RWPE1 (cell line): ENCODE data around the gene USH1C.

Experiments
- CTCF ChIA-PET: fragments of 350-600 bp; sonication (Branson Sonifier 250); formaldehyde crosslinking; extraction: SDS; loops from one replicate; lab custom pipeline; 2021; lab: Yijun Ruan, JAX
- POLR2A ChIA-PET: fragments of 400-600 bp; formaldehyde crosslinking; extraction: SDS; loops from one replicate; lab custom pipeline; 2020; ENCODE audit warnings: antibody characterized with exemption; ENCODE audit not compliant: low non-redundant PET; lab: Yijun Ruan, JAX
- DNase-seq: peaks from one replicate; pipeline ENCODE4 v3.0.0; 2012; ENCODE audit warnings: low spot score
- H3K27ac ChIP-seq: fragments of 450-650 bp; 2 replicates; pipeline ENCODE4 v1.5.1; 2017
- CTCF ChIP-seq: fragments of 450-650 bp; conservative IDR thresholded peaks from 2 replicates; pipeline ENCODE4 v1.5.1; 2017; ENCODE audit warnings: low read depth, mild to moderate bottlenecking

Gene USH1C

DNA sequence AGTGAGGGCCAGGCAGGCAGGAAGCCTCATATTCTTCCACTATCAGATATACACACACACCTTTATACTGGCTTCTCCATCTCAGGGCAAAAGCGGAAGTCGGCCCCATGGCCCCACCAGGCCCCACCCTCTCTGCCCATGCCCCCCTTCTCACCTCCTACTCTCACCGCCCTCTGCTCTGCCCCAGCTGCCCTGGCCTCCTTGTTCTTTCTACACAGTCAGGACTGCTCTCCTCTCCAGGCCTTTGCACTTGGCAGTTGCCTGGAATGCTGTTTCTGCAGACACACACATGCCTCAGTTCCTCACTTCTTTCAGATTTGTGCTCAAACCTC is 28.1 kb upstream of the USH1C start:
- H3K27ac ChIP-seq = no peak overlapping the region
- DNase-seq = no peak
- no peak for TF ChIP-seq CTCF
- POLR2A ChIA-PET = no interaction called here
- CTCF ChIA-PET = interaction anchor here (0.6 kb wide), 1 partner anchor 114 kb away, joined by 3 read pairs; no protein-coding TSS in a partner anchor

DNA sequence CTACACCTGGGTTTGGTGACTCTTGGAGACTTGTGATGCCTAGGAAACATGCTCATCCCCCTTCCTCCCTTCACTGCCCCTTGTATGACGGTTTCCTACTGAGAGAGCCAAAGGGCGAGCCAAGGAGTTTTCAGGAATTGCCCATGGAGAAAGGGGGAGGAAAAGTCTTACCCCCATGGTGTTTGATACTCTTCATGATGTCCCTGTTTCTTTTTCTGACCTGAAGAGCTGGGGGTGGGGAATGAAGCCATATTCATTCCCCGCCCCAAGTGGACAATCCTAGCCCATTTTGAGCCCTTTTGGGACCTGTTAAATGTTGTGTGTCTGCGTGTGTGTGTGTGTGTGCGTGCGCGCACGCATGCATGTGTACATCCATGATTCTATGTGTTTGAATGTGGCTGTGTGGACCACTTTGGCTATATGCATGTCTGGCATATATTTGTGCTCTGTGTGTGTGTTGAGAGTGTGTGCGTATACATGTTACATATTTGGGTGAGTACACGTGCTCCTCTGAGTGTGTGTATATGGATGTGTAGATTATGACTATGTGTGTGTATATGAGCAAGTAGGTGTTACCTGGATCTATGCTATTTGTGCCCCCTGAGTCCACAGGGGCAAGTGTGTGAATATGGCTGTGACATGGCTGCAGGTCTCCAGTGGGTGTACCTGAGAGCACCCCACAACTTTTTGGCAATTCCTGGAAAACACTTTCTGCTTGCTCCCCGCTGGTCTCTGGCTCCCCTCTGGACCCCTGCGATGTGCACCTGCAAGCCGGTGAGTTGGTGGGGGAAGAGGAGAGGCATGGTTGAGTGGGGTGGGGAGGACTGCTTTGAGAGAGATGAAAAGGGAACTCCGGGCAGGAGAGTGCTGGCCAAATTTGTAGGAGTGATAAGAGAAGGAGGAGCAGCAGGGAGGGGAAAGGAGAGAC is 27.5 kb upstream of the USH1C start:
- CTCF ChIA-PET = interaction anchor here (0.6 kb wide), 1 partner anchor 74 kb away, joined by 4 read pairs; no protein-coding TSS in a partner anchor
- POLR2A ChIA-PET = no interaction called here
- no peak overlapping the region for H3K27ac ChIP-seq
- TF ChIP-seq CTCF = no peak
- DNase-seq = no peak

DNA sequence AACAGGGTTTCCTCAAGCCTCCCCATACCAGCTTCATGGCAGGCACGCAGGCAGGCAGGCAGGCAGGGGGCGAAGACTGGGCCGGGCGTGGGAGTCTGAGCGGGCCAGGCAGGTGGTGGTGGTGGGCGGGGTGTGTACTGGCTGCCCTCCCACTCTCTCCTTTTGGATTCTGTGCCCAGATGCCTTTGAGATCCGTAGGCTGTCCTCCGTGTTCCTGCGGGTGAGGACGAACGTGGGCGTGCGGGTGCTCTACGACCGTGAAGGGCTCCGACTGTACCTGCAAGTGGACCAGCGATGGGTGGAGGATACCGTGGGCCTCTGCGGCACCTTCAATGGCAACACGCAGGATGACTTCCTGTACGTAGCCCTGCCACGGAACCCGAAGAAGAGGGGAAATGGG is 25.8 kb upstream of the USH1C start:
- DNase-seq = no peak
- no peak for TF ChIP-seq CTCF
- no peak overlapping the region for H3K27ac ChIP-seq
- ChIA-PET CTCF (no interaction called here), POLR2A (no interaction called here)

- CTCF ChIA-PET = no interaction called here
- H3K27ac ChIP-seq = no peak overlapping the region
- POLR2A ChIA-PET = no interaction called here
- no peak for TF ChIP-seq CTCF
- no peak for DNase-seq
Measured at GRCh38 chr11:17568944-17569343, 24.7 kb upstream of the USH1C start.

DNA sequence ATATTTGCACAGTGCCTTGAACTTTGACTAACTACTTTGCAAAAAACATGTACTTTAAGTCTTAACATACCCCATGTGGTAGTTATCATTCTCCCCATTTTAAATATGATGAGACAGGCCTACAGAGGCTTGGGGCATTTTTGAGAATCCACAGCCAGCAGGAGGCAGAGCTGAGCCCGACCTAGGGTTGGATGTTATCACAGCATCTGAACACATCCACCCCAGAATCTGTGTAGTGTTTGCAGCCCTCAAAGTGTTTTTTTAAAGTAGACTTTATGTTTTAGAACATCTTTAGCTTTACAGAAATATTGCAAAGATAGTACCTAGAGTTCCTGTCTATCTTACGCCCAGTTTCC is 20.4 kb upstream of the USH1C start:
- ChIA-PET POLR2A (no interaction called here), CTCF (interaction anchor here (0.7 kb wide), 1 partner anchor 73 kb away, joined by 3 read pairs; no protein-coding TSS in a partner anchor)
- no peak overlapping the region for H3K27ac ChIP-seq
- TF ChIP-seq CTCF = no peak
- DNase-seq = no peak

DNA sequence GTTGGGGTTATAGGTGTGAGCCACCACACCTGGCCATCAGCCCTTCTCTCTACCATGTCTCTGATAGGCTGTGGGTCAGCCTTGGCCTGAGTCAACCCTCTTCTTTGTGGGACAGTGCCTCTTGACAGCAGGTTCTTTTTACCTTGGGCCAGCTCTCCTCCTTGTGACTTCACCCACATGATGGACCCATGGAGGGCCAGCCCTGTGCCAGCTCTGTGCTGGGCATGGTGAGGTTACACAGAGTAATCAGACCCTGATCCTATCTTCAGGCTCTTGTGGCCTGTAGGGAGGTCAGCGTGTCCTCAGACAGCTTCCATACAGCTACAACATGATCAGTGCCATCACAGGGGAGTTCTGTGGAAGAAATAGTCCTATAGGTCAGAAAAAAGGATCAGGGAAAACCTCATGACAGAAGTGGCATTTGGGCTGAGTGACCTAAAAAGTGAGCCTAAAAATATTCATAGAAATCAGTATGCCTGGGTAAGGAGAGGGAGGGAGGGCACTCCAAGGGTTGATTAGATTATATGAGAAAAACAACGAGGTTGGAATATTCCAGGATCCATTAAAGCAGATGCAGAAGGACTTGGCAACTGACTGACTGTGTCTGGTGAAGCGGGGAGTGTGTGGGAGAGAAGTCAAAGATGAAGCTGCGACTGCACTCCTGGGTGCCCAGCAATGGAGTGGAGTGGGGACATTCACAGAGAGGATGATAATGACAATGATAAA is 19.9 kb upstream of the USH1C start:
- H3K27ac ChIP-seq = no peak overlapping the region
- POLR2A ChIA-PET = no interaction called here
- no peak for DNase-seq
- no peak for TF ChIP-seq CTCF
- CTCF ChIA-PET = interaction anchor here (0.6 to 0.7 kb wide), 2 partner anchors 73 to 105 kb away, joined by 3 read pairs; no protein-coding TSS in a partner anchor
